ENCODE results near the gene IQGAP2.

DNA sequence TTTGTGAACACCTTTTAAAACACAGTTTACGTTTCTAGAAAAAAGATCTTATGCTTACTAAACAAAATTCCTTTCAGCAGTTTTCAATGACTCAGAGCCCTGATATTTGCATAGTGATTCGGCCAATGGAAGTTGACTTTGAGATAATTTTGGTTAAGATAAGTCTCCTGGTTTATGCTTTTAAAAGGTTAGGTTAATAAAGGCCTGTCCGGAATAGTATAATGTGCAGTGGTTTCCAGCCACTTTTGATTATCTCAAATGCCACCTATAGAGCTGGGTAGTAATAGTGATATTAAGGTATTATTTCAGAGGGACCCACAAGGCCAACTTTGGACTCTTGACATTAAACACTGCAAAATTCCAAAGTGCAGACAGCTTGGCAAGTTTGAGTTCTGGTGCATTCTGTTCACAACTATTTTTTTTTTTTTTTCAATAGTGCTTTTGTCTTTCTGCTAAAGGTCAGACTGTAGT is 134.0 kb downstream of the IQGAP2 start:
- TF ChIP-seq TOX (CRISPR knock-in tag; IDR thresholded peaks at IDR 0.05; ENCODE audit: borderline replicate concordance) (no peak), ARNTL (CRISPR knock-in tag; IDR thresholded peaks at IDR 0.05; ENCODE audit: borderline replicate concordance, low read depth) (no peak), GLIS3 (CRISPR knock-in tag; IDR thresholded peaks at IDR 0.05) (no peak), ZFP3 (CRISPR knock-in tag; IDR thresholded peaks at IDR 0.05) (no peak)

Measured in SK-N-SH treated with all-trans-retinoic acid at 6 μM for 48 hours (cell line).